Measurements from ENCODE around the gene TNNI3K.

GRCh38 chr1:74356493-74356892 is 121.3 kb downstream of the TNNI3K start:
- TF ChIP-seq, protein P1, sequence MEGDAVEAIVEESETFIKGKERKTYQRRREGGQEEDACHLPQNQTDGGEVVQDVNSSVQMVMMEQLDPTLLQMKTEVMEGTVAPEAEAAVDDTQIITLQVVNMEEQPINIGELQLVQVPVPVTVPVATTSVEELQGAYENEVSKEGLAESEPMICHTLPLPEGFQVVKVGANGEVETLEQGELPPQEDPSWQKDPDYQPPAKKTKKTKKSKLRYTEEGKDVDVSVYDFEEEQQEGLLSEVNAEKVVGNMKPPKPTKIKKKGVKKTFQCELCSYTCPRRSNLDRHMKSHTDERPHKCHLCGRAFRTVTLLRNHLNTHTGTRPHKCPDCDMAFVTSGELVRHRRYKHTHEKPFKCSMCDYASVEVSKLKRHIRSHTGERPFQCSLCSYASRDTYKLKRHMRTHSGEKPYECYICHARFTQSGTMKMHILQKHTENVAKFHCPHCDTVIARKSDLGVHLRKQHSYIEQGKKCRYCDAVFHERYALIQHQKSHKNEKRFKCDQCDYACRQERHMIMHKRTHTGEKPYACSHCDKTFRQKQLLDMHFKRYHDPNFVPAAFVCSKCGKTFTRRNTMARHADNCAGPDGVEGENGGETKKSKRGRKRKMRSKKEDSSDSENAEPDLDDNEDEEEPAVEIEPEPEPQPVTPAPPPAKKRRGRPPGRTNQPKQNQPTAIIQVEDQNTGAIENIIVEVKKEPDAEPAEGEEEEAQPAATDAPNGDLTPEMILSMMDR (IDR thresholded peaks at IDR 0.05): no peak
- no peak for TF ChIP-seq POLR2A (IDR thresholded peaks at IDR 0.05)
